GM21825 (cell line): Measurements from ENCODE around the gene FHIT.

Experiments used
- ATAC-seq: cut with Tn5 transposase; IDR thresholded peaks from one replicate; pipeline ENCODE4 v1.9.1; 2021; ENCODE audit warnings: mild to moderate bottlenecking, moderate library complexity; ENCODE audit not compliant: unreplicated experiment

FHIT gene

GRCh38 chr3:60095516-60095915 lies 1155.7 kb downstream of the FHIT start:
- no peak for ATAC-seq

DNA sequence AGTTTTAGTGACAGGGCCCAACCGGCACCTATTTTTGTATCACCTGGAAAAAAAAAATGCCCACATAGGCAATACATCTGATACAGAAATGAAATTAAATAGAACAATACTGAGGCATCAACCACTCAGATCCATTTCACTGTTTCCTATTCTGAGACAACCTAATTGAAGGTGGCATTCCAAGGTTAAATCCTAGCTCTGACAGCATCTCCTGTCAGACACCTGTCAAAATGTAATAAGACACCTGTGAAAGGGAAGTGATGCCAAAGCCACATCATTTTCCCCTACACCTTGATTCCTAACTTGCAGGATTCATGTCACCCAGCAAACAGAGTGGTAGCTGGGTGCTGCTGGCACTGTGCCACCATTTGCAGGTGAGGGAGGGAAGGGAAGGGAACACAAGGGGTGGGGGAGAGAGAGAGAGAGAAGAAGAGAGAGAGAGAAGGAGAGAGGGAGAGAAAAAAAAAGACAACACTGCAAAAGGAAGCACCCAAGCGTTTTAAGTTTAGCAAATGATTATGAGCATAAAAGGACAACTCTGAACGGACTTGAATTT lies 1156.8 kb downstream of the FHIT start:
- no peak for ATAC-seq

DNA sequence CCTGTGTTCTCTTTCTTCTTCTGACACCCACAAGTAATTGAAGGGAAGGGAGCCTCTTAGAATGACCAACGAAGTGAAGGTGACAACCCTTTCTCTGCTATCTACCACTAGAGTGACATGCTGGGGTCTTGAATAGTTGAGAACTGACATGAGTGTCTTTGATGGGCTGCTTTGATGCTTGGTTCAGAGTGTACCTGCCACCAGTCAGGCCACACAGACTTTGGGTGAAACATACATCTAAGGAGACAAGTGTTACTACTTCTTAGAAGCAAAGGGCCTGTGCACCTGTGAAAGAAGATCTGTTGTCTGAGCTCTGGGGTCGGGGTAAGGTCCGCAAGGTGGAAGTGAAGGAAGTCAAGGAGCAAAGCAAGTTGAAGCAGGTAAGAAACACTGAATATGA lies 1160.7 kb downstream of the FHIT start:
- ATAC-seq: no peak

- peak; percentile 76 for ATAC-seq
Measured at GRCh38 chr3:60086811-60087210, 1164.4 kb downstream of the FHIT start.

DNA sequence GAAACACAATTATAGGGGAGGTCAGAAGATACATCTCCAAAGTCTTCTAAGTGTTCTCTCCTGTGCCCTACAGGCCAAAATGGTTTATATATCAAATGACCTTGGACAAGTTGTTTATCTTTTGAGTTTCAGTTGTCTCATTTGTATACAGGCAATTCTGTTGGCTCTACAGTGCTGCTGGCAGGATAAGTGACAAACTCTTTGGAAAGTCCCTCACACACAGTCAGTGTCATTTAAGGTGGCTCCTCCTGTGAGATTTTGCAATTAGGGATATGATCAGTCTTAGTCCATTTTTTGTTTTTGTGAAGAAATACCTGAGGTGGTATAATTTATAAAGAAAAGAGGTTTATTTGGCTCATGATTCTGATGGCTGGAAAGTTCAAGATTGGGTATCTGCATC lies 1165.6 kb downstream of the FHIT start:
- no peak for ATAC-seq

DNA sequence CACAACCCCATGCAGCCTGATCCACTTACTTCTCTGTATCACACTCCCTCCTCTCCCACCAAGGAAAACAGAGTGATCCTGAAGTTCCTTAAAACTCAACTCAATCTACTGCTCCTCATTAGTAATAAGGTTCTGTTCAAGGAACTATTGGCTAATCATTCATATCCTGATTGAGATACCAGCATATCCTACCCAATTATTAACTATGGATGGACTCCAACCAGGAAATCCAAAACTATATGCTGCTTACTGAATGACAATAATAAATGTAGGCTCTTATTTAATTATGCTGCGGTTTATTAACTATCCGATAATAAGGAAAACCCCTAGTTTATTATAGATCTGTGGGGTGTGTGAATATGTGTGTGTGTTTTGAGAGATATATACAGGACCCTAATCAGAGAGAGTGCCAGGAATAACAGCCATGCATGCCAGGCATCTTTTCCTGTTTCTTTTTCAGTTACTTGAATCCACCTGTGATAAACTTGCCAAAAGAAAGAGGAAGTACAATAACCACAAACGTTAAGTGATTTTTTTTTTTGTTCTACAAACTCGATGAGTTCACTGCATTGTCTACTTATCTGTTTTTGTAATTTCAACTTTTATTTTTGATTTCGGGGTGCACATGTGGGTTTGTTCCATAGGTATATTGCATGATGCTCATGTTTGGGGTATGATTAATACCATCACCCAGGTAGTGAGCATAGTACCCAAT lies 1169.7 kb downstream of the FHIT start:
- peak; percentile 45 for ATAC-seq

DNA sequence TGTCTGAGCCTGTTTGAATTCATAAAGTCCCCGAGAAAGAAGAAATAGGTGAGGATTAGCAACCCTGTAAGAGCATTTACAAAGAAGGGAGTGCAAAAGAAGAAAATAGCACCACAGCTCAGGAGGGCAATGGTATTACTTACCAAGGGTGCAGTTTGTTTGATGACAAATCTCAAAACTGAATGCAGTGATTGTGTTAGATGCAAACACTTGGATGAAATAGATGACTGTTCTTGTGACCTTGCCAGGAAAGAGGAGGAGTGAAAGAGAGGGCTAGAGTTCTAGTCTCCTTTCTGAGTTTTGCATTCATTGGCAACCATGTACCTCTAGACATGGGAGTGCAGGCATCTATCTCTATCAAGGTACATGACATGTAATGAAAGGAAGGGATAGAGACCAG lies 1170.6 kb downstream of the FHIT start:
- no peak for ATAC-seq

DNA sequence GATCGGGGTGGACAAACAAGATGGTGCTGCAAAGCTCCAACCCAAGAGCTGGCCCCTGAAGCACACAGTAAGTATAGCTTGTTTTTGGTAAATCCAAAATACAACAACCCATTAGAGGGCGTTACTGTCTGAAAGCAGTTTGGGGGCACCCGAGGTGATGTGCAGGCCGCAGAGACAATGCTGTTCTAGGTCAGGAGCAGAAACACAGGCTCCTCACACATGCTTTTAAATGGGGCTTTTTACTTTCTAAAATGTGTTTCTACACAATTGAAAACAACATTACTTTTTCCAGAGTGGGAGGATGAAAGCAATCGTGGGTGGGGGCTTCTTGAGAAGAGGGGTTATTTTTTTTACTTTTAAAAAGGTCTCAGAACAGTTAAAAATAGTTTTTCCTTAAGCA lies 1172.2 kb downstream of the FHIT start:
- ATAC-seq: no peak

DNA sequence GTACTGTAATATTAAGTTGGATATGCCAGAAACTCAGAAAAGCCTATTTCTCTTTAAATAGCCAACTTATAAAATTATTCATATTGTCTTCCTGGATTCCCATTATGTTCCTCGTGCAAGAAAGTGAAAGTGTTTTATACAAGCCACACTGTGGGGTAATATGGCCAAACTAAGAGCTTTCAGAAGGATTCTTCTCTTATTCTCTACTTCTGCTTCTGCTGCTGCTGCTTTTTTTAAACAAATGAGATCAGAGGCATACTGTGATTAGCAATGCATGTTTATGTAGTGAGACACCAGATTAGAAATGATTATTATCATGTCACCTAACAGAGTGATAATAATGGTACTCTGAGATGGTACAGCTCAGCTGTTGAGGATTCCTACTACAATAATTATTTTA lies 1174.9 kb downstream of the FHIT start:
- ATAC-seq: no peak

- no peak for ATAC-seq
Measured at GRCh38 chr3:60073942-60074341, 1177.3 kb downstream of the FHIT start.

DNA sequence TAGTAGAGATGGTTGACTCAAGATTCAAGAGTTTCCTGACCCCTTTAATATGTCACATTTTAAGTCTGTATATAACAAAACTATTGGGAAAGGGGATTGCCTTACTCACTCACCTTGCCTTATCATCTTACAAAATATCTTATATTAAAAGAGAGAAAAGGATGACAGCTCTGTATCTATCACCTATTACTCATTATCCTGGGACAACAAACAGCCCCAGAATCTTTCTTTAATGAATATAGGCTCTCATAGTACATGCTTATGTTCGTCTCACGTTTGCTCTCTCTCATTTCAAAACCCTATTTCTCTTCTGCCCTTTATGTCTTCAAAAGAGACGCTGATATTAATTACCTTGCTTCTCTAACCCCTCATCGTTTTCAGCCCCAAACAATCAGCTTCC lies 1178.0 kb downstream of the FHIT start:
- ATAC-seq: no peak

DNA sequence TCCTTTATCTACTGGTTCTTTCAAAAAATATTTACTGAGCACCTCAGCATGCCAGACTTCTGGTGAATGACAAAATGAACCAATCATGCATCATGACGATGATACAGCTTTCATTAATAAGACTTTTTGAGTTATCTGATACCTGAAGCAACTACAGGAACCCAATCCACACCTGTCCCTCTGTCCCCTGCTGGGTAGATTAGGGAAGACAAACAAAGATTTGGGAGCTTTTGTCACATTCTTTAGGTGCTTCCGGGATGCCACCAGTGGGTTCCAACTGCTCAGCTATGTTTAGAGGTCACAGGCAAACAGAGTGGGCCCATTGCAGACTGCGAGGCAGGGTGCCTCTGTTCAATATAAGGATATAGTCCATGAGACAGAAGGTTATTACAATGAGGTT lies 1180.9 kb downstream of the FHIT start:
- ATAC-seq: no peak

DNA sequence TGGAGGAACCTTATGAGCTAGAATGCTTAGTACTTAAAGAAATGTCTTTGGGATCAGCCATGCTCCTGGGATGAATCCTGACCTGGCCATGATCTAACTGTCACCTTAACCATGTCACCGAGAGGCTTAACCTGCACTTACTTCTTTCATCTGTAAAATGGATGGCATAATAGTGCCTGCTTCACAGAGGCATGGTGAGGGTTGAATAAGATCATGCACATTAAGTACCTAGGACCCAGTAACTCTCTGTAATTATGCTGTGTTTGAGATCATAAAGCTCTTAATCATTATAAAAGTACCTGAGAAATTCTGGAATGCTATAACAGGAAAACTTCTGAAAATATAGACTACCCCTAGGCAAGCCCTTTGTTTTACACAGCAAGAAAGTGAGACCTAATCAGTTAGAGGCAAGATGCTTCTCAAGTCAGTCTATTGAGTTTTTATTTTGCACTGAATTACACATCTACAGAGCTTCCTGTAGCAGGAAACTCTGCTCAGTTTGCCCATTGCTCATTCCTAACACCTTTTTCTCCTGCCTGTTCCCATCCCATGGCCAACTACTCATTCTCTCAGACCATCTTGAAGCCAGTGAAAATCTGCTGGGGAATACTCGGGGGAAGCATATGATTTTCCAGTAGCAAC lies 1185.9 kb downstream of the FHIT start:
- no peak for ATAC-seq

GRCh38 chr3:60064210-60065178 lies 1186.8 kb downstream of the FHIT start:
- ATAC-seq: no peak

DNA sequence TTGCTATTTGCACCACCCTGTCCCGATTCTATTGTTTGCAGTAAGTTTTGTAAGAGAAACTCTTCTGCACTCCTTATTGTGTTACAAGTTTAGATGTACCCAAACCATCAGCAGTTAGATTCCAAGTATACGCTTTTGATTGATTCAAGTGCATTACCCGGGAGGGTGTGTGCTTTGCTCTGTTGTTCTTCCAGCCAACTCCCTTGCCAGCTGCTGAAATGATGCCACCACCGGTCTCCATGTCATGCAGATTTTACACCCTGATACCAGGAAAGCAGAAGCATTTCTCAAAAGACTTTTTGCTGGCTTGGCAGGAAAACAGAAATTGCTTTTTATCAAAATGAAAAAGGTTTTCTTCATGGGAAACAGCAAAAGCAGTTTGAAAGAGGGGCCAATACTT lies 1194.8 kb downstream of the FHIT start:
- ATAC-seq: no peak

GRCh38 chr3:60055765-60056164 lies 1195.5 kb downstream of the FHIT start:
- no peak for ATAC-seq

DNA sequence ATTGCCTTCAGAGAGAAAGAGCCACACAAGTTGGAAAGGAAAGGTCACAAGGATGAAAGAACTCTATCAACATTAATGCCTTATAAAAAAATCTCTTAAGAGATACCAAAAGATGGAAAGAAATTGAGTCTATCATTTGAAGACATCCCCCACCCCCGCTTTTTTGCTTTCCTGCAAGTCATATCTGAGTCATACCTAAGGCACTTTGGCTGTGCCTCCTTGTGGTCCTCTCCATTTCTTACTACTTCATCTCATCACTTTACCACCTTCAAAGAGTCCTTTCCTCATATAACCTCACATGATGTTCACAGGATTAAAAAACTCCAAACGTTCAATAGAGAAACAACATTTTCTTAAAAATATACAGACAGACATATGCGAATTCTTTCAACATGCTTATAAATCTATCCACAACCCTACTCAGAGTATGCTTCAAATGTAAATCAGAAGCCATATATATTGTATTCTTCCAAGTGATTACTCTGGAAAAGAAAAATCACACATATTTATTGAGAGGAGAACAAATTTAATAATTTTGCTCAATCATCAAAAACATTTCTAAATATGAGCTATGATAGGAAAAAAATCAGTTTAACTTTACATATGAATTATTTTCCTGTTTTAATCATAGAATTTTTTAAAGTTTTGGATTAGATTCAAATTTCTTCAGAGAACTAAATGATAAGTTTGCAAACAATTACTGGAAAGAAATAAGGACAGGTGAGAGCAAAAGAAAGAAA lies 1197.6 kb downstream of the FHIT start:
- ATAC-seq: no peak

DNA sequence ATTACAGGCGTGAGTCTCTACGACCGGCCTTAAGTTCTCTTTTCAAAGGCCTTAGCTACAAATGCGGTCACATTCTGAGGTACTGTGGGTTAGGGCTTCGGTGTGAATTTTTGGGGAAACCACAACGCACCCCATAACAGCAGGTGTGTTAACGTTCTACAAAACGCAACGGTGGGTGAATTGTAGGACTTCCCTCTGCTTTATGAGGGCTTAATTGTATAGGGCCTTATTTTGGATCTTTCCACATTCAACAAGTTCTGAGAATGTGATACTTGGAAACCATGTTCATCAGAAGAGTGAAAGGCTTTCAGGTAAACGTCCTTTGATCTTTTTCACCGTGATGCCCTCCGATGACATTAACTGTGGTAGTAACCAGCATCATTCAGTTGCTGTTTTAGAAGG lies 1202.8 kb downstream of the FHIT start:
- no peak for ATAC-seq

GRCh38 chr3:60047426-60048200 lies 1203.6 kb downstream of the FHIT start:
- no peak for ATAC-seq

- ATAC-seq: no peak
Measured at GRCh38 chr3:60046210-60046609, 1205.0 kb downstream of the FHIT start.
